Erythroblast (primary cell): Measurements from ENCODE around the gene ELP4.

Experiments used
- GATA1 ChIP-seq: IDR thresholded peaks from 2 replicates; pipeline ENCODE4 v1.6.1; 2011; ENCODE audit warnings: low read depth, mild to moderate bottlenecking, control low read depth, low read length, moderate library complexity
- POLR2A ChIP-seq: IDR thresholded peaks from 2 replicates; pipeline ENCODE4 v1.6.1; 2011; ENCODE audit warnings: mild to moderate bottlenecking, low read length

- TF ChIP-seq GATA1, result no peak
- no peak for TF ChIP-seq POLR2A
These were observed 287.1 kb downstream of the ELP4 start for GRCh38 chr11:31796499-31797189.
